ENCODE data around the gene CIRBP. TPM values are rescaled to one million over a fixed set of nuclear protein-coding genes. Genes with fewer than 3 reads are reported as not detected.

CIRBP gene
- total and polyA plus RNA-seq, 9 of the 15 experiments (the other 6 are each of a cell fraction or from before 2014, with no cell fraction given), result 20.5 to 327 (median 176) TPM

DNA sequence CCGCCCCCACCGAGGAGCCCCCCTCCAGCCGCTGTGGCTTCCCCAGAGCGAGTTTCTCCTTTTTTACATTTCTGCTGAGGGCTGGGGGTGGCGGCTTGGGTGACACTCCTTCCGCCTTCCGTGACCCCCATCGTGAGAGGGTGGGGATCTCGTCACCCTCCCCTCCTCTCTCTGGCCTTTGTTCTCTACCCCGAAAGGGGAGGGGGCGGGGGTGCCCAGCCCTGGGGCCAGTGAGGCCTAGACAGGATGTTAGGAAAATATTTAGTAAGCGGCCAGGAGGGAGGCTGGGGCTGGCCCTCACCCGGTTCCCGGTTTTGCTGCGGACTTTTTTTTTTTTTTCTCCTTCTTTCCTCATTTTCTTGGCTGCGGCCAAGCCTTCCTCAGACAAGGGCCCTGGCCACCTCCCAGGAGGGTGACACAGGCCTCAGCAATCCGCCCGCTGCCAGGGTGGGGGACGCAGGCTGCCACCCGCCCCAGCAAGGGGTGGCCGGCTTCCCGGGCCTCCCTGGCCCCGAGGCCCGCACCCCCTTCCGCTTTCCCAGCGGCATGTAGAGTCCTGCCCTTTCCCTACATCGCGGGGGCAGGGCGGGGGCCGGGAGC is 16.8 kb upstream of the CIRBP start (continued):
- TF ChIP-seq, protein P1, sequence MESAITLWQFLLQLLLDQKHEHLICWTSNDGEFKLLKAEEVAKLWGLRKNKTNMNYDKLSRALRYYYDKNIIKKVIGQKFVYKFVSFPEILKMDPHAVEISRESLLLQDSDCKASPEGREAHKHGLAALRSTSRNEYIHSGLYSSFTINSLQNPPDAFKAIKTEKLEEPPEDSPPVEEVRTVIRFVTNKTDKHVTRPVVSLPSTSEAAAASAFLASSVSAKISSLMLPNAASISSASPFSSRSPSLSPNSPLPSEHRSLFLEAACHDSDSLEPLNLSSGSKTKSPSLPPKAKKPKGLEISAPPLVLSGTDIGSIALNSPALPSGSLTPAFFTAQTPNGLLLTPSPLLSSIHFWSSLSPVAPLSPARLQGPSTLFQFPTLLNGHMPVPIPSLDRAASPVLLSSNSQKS (CRISPR knock-in tag; IDR thresholded peaks at IDR 0.05), result no peak
- TF ChIP-seq ZNF561 (CRISPR knock-in tag; conservative IDR thresholded peaks at IDR 0.05) (no peak), ZC3H4 (CRISPR knock-in tag; IDR thresholded peaks at IDR 0.05; ENCODE audit: borderline replicate concordance) (no peak), TAF7 (tag; IDR thresholded peaks at IDR 0.05) (no peak), BCL6 (CRISPR knock-in tag; IDR thresholded peaks at IDR 0.05) (no peak), EGR1 (conservative IDR thresholded peaks at IDR 0.05) (peak; percentile 48; the same call in 1 of the 2 replicates), XRCC3 (IDR thresholded peaks at IDR 0.05) (no peak), NFXL1 (CRISPR knock-in tag; IDR thresholded peaks at IDR 0.05) (no peak), SMAD4 (CRISPR knock-in tag; conservative IDR thresholded peaks at IDR 0.05) (peak; percentile 14; the same call in 1 of the 2 replicates), CBFB (CRISPR knock-in tag; IDR thresholded peaks at IDR 0.05) (no peak), ZNF124 (CRISPR knock-in tag; IDR thresholded peaks at IDR 0.05) (no peak), GTF2F1 (IDR thresholded peaks at IDR 0.05; ENCODE audit: low read depth, low read length) (no peak), NR2C2 (CRISPR knock-in tag; IDR thresholded peaks at IDR 0.05) (no peak), NR2C2 (tag; IDR thresholded peaks at IDR 0.05) (peak; percentile 37; the same call in 1 of the 2 replicates), HEY1 (CRISPR knock-in tag; IDR thresholded peaks at IDR 0.05; ENCODE audit: borderline replicate concordance) (no peak), NCOA4 (IDR thresholded peaks at IDR 0.05; ENCODE audit: partially characterized antibody) (no peak), SPI1 (IDR thresholded peaks at IDR 0.05; ENCODE audit: borderline replicate concordance, low read depth, low read length) (peak; percentile 34; the same call in 1 of the 2 replicates), RBM39 (optimal IDR thresholded peaks at IDR 0.05; ENCODE audit: low read depth, low read length) (no peak), EP400 (IDR thresholded peaks at IDR 0.05) (no peak), ZNF121 (CRISPR knock-in tag; conservative IDR thresholded peaks at IDR 0.05) (no peak), CXXC5 (CRISPR knock-in tag; IDR thresholded peaks at IDR 0.05) (peak; percentile 44; the same call in 1 of the 2 replicates), MAZ (CRISPR knock-in tag; conservative IDR thresholded peaks at IDR 0.05 in 1 of 2, IDR thresholded peaks at IDR 0.05 in 1 of 2) (peak in 1 of 2 experiments; percentile 30; a peak in 1 of 4 replicates), TAF9B (IDR thresholded peaks at IDR 0.05; ENCODE audit: partially characterized antibody) (no peak), ZNF584 (CRISPR knock-in tag; IDR thresholded peaks at IDR 0.05; ENCODE audit: low read depth) (no peak)
- TF ChIP-seq, protein P2, sequence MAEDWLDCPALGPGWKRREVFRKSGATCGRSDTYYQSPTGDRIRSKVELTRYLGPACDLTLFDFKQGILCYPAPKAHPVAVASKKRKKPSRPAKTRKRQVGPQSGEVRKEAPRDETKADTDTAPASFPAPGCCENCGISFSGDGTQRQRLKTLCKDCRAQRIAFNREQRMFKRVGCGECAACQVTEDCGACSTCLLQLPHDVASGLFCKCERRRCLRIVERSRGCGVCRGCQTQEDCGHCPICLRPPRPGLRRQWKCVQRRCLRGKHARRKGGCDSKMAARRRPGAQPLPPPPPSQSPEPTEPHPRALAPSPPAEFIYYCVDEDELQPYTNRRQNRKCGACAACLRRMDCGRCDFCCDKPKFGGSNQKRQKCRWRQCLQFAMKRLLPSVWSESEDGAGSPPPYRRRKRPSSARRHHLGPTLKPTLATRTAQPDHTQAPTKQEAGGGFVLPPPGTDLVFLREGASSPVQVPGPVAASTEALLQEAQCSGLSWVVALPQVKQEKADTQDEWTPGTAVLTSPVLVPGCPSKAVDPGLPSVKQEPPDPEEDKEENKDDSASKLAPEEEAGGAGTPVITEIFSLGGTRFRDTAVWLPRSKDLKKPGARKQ (CRISPR knock-in tag; IDR thresholded peaks at IDR 0.05), result no peak
- TF ChIP-seq, protein P3, sequence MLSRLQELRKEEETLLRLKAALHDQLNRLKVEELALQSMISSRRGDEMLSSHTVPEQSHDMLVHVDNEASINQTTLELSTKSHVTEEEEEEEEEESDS (CRISPR knock-in tag; IDR thresholded peaks at IDR 0.05), result no peak
- TF ChIP-seq, protein P4, sequence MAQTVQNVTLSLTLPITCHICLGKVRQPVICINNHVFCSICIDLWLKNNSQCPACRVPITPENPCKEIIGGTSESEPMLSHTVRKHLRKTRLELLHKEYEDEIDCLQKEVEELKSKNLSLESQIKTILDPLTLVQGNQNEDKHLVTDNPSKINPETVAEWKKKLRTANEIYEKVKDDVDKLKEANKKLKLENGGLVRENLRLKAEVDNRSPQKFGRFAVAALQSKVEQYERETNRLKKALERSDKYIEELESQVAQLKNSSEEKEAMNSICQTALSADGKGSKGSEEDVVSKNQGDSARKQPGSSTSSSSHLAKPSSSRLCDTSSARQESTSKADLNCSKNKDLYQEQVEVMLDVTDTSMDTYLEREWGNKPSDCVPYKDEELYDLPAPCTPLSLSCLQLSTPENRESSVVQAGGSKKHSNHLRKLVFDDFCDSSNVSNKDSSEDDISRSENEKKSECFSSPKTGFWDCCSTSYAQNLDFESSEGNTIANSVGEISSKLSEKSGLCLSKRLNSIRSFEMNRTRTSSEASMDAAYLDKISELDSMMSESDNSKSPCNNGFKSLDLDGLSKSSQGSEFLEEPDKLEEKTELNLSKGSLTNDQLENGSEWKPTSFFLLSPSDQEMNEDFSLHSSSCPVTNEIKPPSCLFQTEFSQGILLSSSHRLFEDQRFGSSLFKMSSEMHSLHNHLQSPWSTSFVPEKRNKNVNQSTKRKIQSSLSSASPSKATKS (CRISPR knock-in tag; IDR thresholded peaks at IDR 0.05), result no peak

Data from K562 (cell line).